ENCODE data around the gene DBF4B.

DBF4B gene

GRCh38 chr17:44785921-44786320, 77.5 kb downstream of the DBF4B start:
- Mint-ChIP-seq H3K4me1 (ENCODE audit: low read depth) (no peaks in the 10 kb centered on the region), H3K36me3 (ENCODE audit: low read depth) (no peaks in the 10 kb centered on the region), H3K27ac (no peak overlapping the region), H3K9me3 (no peaks in the 10 kb centered on the region), H3K4me3 (no peak overlapping the region), H3K27me3 (no peaks in the 10 kb centered on the region)
- DNase-seq: no peak

GRCh38 chr17:44786551-44787081, 78.2 kb downstream of the DBF4B start:
- no peaks in the 10 kb centered on the region for H3K9me3 Mint-ChIP-seq
- DNase-seq: no peak
- H3K27me3 Mint-ChIP-seq: no peaks in the 10 kb centered on the region
- no peaks in the 10 kb centered on the region for H3K36me3 Mint-ChIP-seq (ENCODE audit: low read depth)
- H3K4me3 Mint-ChIP-seq: no peak overlapping the region
- H3K4me1 Mint-ChIP-seq (ENCODE audit: low read depth): no peaks in the 10 kb centered on the region
- no peak overlapping the region for H3K27ac Mint-ChIP-seq

DNA sequence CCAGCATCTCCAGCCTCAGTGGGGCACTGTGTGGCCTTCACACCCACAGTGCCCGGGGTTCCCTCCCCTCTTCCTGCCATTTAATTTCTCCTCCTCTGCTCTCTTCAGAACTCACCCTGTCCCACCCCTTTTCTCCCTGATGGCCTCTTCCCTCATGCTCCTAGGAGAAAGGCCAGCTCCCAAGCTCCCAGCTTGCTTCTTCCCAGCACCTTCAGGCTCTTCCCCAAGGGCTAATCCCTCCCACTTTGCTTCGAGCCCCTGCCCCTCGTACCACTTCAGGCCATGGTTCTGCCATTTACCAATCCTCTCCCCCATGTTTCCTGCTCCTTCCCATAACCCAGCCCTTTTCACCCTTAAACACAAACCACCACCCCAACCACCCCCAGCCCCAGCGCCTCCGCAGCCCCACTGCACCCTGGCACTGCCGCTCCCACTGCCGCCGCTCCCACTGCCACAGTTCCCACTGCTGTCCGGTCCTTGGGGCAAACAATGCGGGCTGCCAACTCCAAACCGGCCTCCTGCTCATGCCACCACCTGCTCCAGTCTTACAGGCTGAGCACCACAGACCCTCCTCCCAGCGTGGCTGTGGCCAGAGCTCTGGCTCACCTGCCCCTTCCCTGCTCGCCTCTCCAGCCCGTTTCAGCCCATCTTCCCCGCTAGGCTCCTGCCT, 78.9 kb downstream of the DBF4B start:
- Mint-ChIP-seq H3K9me3 (no peaks in the 10 kb centered on the region), H3K27me3 (no peaks in the 10 kb centered on the region), H3K27ac (no peak overlapping the region), H3K4me3 (no peak overlapping the region), H3K4me1 (ENCODE audit: low read depth) (no peaks in the 10 kb centered on the region), H3K36me3 (ENCODE audit: low read depth) (no peaks in the 10 kb centered on the region)
- DNase-seq: no peak

GRCh38 chr17:44788139-44788538, 79.7 kb downstream of the DBF4B start:
- Mint-ChIP-seq H3K9me3 (no peaks in the 10 kb centered on the region), H3K36me3 (ENCODE audit: low read depth) (no peaks in the 10 kb centered on the region), H3K4me1 (ENCODE audit: low read depth) (no peaks in the 10 kb centered on the region), H3K4me3 (no peak overlapping the region), H3K27ac (no peak overlapping the region), H3K27me3 (no peaks in the 10 kb centered on the region)
- no peak for DNase-seq

- Mint-ChIP-seq H3K36me3 (ENCODE audit: low read depth) (no peaks in the 10 kb centered on the region), H3K27ac (no peak overlapping the region), H3K9me3 (no peaks in the 10 kb centered on the region), H3K4me1 (ENCODE audit: low read depth) (peaks cover 4% of the 10 kb centered on the region), H3K27me3 (no peaks in the 10 kb centered on the region), H3K4me3 (no peak overlapping the region)
- no peak for DNase-seq
Measured at GRCh38 chr17:44792276-44792675, 83.8 kb downstream of the DBF4B start.

DNA sequence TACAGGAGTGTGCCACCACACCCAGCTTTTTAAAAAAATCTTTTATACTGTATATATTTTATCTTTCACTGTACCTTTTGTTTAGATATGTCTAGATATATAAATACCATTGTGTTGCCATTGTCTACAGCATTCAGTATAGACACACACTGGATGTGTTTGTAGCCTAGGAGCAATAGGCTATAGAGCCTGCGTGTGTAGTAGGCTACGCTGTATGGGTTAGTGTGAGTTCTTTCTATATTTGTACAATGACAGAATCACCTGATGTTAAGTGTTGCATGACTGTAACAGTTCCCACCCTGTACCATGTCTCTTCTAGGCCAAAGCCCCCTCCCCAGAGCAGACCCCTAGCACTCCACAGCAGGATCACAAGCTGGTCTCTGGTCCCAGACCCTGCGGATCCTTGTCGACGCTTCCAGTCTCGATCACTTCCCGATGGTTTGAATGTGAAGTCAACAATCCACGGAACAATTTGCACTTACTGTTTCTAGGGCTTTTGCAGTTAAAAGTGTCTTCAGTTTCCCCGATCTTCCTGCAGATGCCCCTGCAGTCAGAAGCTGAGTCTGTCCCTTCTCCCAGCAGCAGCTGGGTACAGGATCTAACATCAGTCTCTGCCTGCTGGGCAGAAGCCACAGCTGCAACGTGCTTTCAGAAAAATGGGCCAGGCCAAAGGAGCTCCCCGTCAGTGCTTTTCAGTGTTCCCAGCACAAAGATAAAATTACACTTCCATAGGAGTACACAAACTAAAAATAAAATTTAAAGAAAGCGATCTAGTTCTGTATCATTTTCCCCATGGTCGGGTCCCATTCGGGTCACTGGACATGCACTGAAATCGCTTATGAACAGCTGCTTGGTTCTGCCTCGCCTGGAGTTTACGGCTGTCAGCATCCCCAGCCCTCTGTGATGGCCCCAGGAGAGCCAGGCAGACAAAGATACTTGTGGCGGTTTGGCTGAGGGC, 85.7 kb downstream of the DBF4B start:
- DNase-seq: no peak
- H3K27me3 Mint-ChIP-seq: no peaks in the 10 kb centered on the region
- H3K27ac Mint-ChIP-seq: no peak overlapping the region
- H3K4me1 Mint-ChIP-seq (ENCODE audit: low read depth): peaks cover 4% of the 10 kb centered on the region
- no peak overlapping the region for H3K4me3 Mint-ChIP-seq
- no peaks in the 10 kb centered on the region for H3K9me3 Mint-ChIP-seq
- no peaks in the 10 kb centered on the region for H3K36me3 Mint-ChIP-seq (ENCODE audit: low read depth)

GRCh38 chr17:44794851-44795413, 86.5 kb downstream of the DBF4B start:
- H3K4me3 Mint-ChIP-seq: no peak overlapping the region
- no peaks in the 10 kb centered on the region for H3K36me3 Mint-ChIP-seq (ENCODE audit: low read depth)
- DNase-seq: no peak
- H3K4me1 Mint-ChIP-seq (ENCODE audit: low read depth): peaks cover 4% of the 10 kb centered on the region
- H3K27ac Mint-ChIP-seq: no peak overlapping the region
- H3K9me3 Mint-ChIP-seq: no peaks in the 10 kb centered on the region
- no peaks in the 10 kb centered on the region for H3K27me3 Mint-ChIP-seq

GRCh38 chr17:44795421-44795820, 87.0 kb downstream of the DBF4B start:
- DNase-seq: no peak
- H3K4me1 Mint-ChIP-seq (ENCODE audit: low read depth): peaks cover 4% of the 10 kb centered on the region

GRCh38 chr17:44795928-44796327, 87.5 kb downstream of the DBF4B start:
- peaks cover 4% of the 10 kb centered on the region for H3K4me1 Mint-ChIP-seq (ENCODE audit: low read depth)
- H3K36me3 Mint-ChIP-seq (ENCODE audit: low read depth): no peaks in the 10 kb centered on the region
- no peak for DNase-seq
- no peak overlapping the region for H3K4me3 Mint-ChIP-seq
- no peak overlapping the region for H3K27ac Mint-ChIP-seq
- no peaks in the 10 kb centered on the region for H3K27me3 Mint-ChIP-seq
- H3K9me3 Mint-ChIP-seq: no peaks in the 10 kb centered on the region

More at GRCh38 chr17:44795421-44795820, 87.0 kb downstream of the DBF4B start:
- Mint-ChIP-seq H3K36me3 (ENCODE audit: low read depth) (no peaks in the 10 kb centered on the region), H3K4me3 (no peak overlapping the region), H3K27ac (no peak overlapping the region), H3K27me3 (no peaks in the 10 kb centered on the region), H3K9me3 (no peaks in the 10 kb centered on the region)

GRCh38 chr17:44796731-44797130, 88.3 kb downstream of the DBF4B start:
- Mint-ChIP-seq H3K9me3 (no peaks in the 10 kb centered on the region), H3K4me1 (ENCODE audit: low read depth) (peaks cover 4% of the 10 kb centered on the region), H3K36me3 (ENCODE audit: low read depth) (no peaks in the 10 kb centered on the region), H3K4me3 (no peak overlapping the region), H3K27me3 (no peaks in the 10 kb centered on the region), H3K27ac (no peak overlapping the region)
- DNase-seq: no peak

- H3K4me3 Mint-ChIP-seq: no peak overlapping the region
- no peak overlapping the region for H3K27ac Mint-ChIP-seq
- H3K4me1 Mint-ChIP-seq (ENCODE audit: low read depth): peaks cover 4% of the 10 kb centered on the region
- no peaks in the 10 kb centered on the region for H3K36me3 Mint-ChIP-seq (ENCODE audit: low read depth)
- H3K27me3 Mint-ChIP-seq: no peaks in the 10 kb centered on the region
- DNase-seq: no peak
- H3K9me3 Mint-ChIP-seq: no peaks in the 10 kb centered on the region
Measured at GRCh38 chr17:44797802-44798201, 89.3 kb downstream of the DBF4B start.

GRCh38 chr17:44798356-44798755, 89.9 kb downstream of the DBF4B start:
- H3K9me3 Mint-ChIP-seq: no peaks in the 10 kb centered on the region
- H3K4me1 Mint-ChIP-seq (ENCODE audit: low read depth): peaks cover 4% of the 10 kb centered on the region
- H3K4me3 Mint-ChIP-seq: no peak overlapping the region
- no peaks in the 10 kb centered on the region for H3K36me3 Mint-ChIP-seq (ENCODE audit: low read depth)
- no peak overlapping the region for H3K27ac Mint-ChIP-seq
- DNase-seq: no peak
- no peaks in the 10 kb centered on the region for H3K27me3 Mint-ChIP-seq
